GM12865 (cell line): ENCODE measurements around the gene VRK1.

Experiments
- DNase-seq: peaks from one replicate; pipeline ENCODE4 v3.0.0; 2010; ENCODE audit warnings: low read depth
- H3K4me3 ChIP-seq: 2 replicates; pipeline ENCODE4 v1.5.1; 2011; ENCODE audit warnings: mild to moderate bottlenecking, low read depth, low read length, control low read depth
- TF ChIP-seq, protein P1 (sequence below): IDR thresholded peaks from 2 replicates; pipeline ENCODE4 v1.5.1; 2011; ENCODE audit warnings: low read length, control low read depth, low read depth, inconsistent platforms; ENCODE audit not compliant: insufficient read depth; ENCODE audit errors: missing control alignments

Gene VRK1

DNA sequence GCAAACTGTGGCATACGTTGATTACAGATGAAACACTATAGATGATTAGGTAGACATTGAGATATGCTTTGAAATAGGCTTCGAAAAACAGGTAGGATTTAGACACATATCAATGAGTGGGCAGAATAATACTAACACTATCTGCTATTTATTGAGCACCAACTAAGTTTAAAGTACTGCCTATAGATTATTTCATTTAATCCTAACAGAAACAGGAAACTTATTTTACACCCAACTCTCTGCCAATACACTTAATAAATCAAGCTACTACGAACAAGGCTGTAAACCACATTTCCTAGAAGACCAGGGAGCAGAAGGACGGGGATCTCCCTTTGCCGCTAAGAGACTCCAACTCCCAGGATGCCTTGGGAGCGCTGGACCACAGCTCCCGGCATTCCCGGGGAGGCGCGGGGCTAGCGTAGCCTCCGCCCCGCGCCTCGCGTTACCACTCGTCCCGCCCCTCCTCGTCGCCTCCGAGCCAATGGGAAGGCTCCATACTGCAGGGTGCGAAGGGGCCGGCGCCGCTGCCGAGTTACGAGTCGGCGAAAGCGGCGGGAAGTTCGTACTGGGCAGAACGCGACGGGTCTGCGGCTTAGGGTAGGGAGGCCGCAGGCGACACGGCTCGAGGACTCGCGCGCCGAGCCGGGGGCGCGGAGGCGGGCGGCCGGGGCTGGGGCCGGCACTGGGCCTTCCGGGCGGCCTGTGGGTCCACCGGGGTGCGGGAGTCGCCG, at the start of gene VRK1:
Gene VRK1 (plus strand): TSS at position 532 of the 731 bp plus-strand sequence. CDS start 36,090 bp downstream, outside the sequence.
- DNase-seq = peak; percentile 97
- peak within 1 kb of the TSS; percentile 97 for H3K4me3 ChIP-seq
- TF ChIP-seq, protein P1, sequence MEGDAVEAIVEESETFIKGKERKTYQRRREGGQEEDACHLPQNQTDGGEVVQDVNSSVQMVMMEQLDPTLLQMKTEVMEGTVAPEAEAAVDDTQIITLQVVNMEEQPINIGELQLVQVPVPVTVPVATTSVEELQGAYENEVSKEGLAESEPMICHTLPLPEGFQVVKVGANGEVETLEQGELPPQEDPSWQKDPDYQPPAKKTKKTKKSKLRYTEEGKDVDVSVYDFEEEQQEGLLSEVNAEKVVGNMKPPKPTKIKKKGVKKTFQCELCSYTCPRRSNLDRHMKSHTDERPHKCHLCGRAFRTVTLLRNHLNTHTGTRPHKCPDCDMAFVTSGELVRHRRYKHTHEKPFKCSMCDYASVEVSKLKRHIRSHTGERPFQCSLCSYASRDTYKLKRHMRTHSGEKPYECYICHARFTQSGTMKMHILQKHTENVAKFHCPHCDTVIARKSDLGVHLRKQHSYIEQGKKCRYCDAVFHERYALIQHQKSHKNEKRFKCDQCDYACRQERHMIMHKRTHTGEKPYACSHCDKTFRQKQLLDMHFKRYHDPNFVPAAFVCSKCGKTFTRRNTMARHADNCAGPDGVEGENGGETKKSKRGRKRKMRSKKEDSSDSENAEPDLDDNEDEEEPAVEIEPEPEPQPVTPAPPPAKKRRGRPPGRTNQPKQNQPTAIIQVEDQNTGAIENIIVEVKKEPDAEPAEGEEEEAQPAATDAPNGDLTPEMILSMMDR = no peak

DNA sequence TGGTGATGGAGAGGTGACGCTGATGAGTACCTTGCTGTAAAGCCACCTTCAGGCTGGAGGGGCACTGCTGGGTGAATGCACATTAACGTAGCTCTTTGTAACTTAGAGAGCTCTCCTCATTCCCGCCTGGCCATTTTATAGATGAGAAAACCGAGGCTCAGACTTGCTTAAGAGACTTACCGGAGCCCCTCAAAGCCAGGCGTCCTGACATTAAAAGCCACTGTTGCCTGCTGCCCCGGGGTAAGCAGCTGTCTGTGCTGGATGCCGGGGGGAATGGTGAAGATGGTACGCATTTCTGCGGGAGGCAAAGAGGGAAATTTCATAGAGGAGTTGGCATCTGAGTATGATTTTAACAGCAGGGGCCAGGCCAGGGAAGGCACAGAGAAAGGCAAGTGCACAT, 49.6 kb upstream of the VRK1 start:
- no peak overlapping the region for H3K4me3 ChIP-seq
- TF ChIP-seq, protein P1 = no peak
- DNase-seq = no peak

DNA sequence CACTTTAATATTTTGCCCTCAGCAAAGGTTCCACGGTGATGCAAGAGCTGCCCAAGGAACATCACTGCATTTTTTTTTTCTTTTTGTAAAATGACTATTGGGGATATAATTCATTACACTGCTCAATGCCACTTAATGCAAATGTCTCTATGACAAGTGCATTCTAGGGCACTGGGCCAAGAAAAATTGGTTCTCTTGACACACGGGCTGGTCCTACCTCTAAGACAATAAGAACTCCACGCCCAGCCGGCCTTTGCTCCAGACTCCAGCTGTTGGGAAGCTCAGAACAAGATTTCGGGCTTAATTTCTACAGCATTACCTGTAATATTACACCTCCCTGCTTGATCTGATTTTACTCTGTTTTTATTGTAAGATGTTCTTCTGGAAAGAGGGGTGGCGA, 48.8 kb upstream of the VRK1 start:
- TF ChIP-seq, protein P1 = no peak
- no peak overlapping the region for H3K4me3 ChIP-seq
- no peak for DNase-seq

DNA sequence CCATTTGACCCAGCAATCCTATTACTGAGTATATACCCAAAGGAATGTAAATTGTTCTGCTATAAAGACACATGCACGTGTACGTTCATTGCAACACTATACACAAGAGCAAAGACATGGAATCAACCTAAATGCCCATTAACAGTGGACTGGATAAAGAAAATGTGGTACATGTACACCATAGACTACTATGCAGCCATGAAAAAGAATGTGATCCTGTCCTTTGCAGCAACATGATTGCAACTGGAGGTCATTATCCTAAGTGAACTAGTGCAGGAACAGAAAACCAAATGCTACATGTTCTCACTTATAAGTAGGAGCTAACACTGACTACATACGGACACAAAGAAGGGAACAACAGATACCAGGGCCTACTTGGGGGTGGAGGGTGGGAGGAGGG, 45.7 kb upstream of the VRK1 start:
- TF ChIP-seq, protein P1 = no peak
- no peak overlapping the region for H3K4me3 ChIP-seq
- DNase-seq = no peak

GRCh38 chr14:96752125-96752524, 45.1 kb upstream of the VRK1 start:
- TF ChIP-seq, protein P1 = no peak
- no peak for DNase-seq
- no peak overlapping the region for H3K4me3 ChIP-seq

- TF ChIP-seq, protein P1 = no peak
- no peak for DNase-seq
- H3K4me3 ChIP-seq = no peak overlapping the region
Observed at GRCh38 chr14:96752594-96752993, 44.6 kb upstream of the VRK1 start.

DNA sequence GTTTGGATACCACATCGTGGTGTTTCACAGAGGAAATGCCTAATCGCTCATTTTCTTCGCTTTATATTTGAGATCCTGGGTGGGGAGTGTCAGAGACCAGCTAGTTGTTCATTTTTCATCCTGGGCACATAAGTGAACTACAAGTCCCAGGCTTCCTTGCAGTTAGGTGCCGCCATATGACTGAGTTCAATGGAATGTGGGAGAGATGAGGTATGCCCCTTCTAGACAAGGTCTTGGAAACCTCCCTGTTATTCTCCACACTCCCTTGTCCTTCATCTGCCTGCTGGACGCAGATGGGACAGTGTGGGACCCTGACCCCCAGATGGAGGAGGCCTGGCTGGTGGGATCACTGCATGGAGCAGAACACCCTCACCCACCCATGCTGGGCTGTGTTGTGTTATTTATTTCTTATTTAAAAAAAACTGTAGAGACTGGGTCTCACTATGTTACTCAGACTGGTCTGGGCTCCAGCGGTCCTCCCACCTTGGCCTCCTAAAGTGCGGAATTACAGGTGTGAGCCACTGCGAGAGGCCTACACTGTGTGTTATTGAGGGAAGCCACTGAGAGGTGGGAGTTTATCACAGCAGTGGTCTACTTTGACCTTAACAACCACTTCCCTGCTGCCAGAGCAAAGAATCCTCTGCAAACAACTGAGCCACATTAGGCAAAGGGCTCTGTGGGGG, 42.9 kb upstream of the VRK1 start:
- DNase-seq = no peak
- H3K4me3 ChIP-seq = no peak overlapping the region
- TF ChIP-seq, protein P1 = no peak
